K562 (cell line): Measurements from ENCODE around the gene CD244.

Experiments used
- POLR2AphosphoS5 ChIP-seq: IDR thresholded peaks from 2 replicates; pipeline ENCODE4 v1.6.1; 2011; ENCODE audit warnings: mild to moderate bottlenecking, low read depth, low read length, moderate library complexity; ENCODE audit not compliant: control insufficient read depth, insufficient read depth
- ZNF766 ChIP-seq: fragments of 200-800 bp; sonication (Bioruptor generic); conservative IDR thresholded peaks from 2 replicates; pipeline ENCODE4 v1.6.1; 2016; ENCODE audit warnings: missing genetic modification characterization, missing compliant biosample characterization

GRCh38 chr1:160801836-160802580 is 60.7 kb downstream of the CD244 start:
- TF ChIP-seq ZNF766, result no peak
- no peak for TF ChIP-seq POLR2AphosphoS5
